K562 (cell line): Measurements from ENCODE around the gene MCM3. TPM values are rescaled to one million over a fixed set of nuclear protein-coding genes. Genes with fewer than 3 reads are reported as not detected.

Experiments
- ARID1B ChIP-seq: fragments of 450-650 bp; IDR thresholded peaks from 2 replicates; pipeline ENCODE4 v1.6.1; 2016; ENCODE audit warnings: antibody characterized with exemption, mild to moderate bottlenecking, inconsistent platforms
- CBX1 ChIP-seq: sonication (generic); IDR thresholded peaks from 2 replicates; pipeline ENCODE4 v1.6.1; 2016; ENCODE audit warnings: antibody characterized with exemption, low read depth, mild to moderate bottlenecking
- CC2D1A ChIP-seq: fragments of 450-650 bp; IDR thresholded peaks from 2 replicates; pipeline ENCODE4 v1.6.1; 2017; ENCODE audit warnings: mild to moderate bottlenecking
- CREM ChIP-seq: IDR thresholded peaks from 2 replicates; pipeline ENCODE4 v1.6.1; 2014; ENCODE audit warnings: antibody characterized with exemption, low read depth
- FOXK2 ChIP-seq, 2 experiments: fragments of 450-650 bp; IDR thresholded peaks in 1 of 2; conservative IDR thresholded peaks in 1 of 2; 2 replicates each; pipeline ENCODE4 v1.6.1; 2016; ENCODE audit warnings: low read depth in 2 of 2, mild to moderate bottlenecking in 1 of 2
- FOXO4 ChIP-seq: fragments of 450-650 bp; formaldehyde crosslinking; IDR thresholded peaks from 2 replicates; pipeline ENCODE4 v1.4.0; 2020; ENCODE audit warnings: mild to moderate bottlenecking, moderate library complexity
- HDAC3 ChIP-seq: fragments of 450-650 bp; IDR thresholded peaks from 2 replicates; pipeline ENCODE4 v1.6.1; 2018; ENCODE audit warnings: borderline replicate concordance, mild to moderate bottlenecking, moderate library complexity; ENCODE audit not compliant: partially characterized antibody
- HEY1 ChIP-seq: fragments of 250-450 bp; sonication (Bioruptor Pico); IDR thresholded peaks from 2 replicates; pipeline ENCODE4 v1.5.0; 2020; ENCODE audit warnings: mild to moderate bottlenecking, moderate library complexity, borderline replicate concordance
- HLTF ChIP-seq: fragments of 450-650 bp; IDR thresholded peaks from 2 replicates; pipeline ENCODE4 v1.6.1; 2016
- HMGN3 ChIP-seq: IDR thresholded peaks from 2 replicates; pipeline ENCODE4 v1.6.1; 2011; ENCODE audit warnings: borderline replicate concordance, low read depth, mild to moderate bottlenecking, mixed read lengths, low read length; ENCODE audit not compliant: insufficient read length; ENCODE audit errors: extremely low read depth
- MLLT1 ChIP-seq, 2 experiments: fragments of 450-650 bp; IDR thresholded peaks; 2 replicates each; pipeline ENCODE4 v1.6.1; 2016
- NCOA1 ChIP-seq: fragments of 450-650 bp; IDR thresholded peaks from 2 replicates; pipeline ENCODE4 v1.6.1; 2016; ENCODE audit warnings: low read depth
- NFE2 ChIP-seq: IDR thresholded peaks from 2 replicates; pipeline ENCODE4 v1.6.1; 2014; ENCODE audit warnings: antibody characterized with exemption, low read depth
- PHB2 ChIP-seq: fragments of 450-650 bp; IDR thresholded peaks from 2 replicates; pipeline ENCODE4 v1.6.1; 2017; ENCODE audit warnings: low read depth
- PHTF2 ChIP-seq: fragments of 250-450 bp; sonication (Bioruptor Pico); IDR thresholded peaks from 2 replicates; pipeline ENCODE4 v1.5.0; 2021; ENCODE audit warnings: mild to moderate bottlenecking
- RUNX1 ChIP-seq: sonication (generic); IDR thresholded peaks from 2 replicates; pipeline ENCODE4 v1.6.1; 2016; ENCODE audit warnings: antibody characterized with exemption, low read depth
- SMAD1 ChIP-seq: fragments of 150-350 bp; IDR thresholded peaks from 2 replicates; pipeline ENCODE4 v1.6.1; 2014; ENCODE audit warnings: low read length, low read depth; ENCODE audit not compliant: partially characterized antibody
- SMARCA4 ChIP-seq: fragments of 450-650 bp; IDR thresholded peaks from 2 replicates; pipeline ENCODE4 v1.6.1; 2016
- TEAD4 ChIP-seq, 2 experiments: sonication (generic) in 1 of 2; formaldehyde crosslinking in 1 of 2; IDR thresholded peaks; 2 replicates each; pipeline versions ENCODE4 v1.6.1 to v1.8.0; 2012 to 2022; ENCODE audit warnings: borderline replicate concordance in 1 of 2, inconsistent platforms in 1 of 2, low read length in 1 of 2, mild to moderate bottlenecking in 1 of 2, missing genetic modification reagents in 1 of 2
- TRIM24 ChIP-seq, 2 experiments: fragments of 450-650 bp; IDR thresholded peaks; 2 replicates each; pipeline ENCODE4 v1.6.1; 2016
- ZBTB7A ChIP-seq: IDR thresholded peaks from 2 replicates; pipeline ENCODE4 v1.6.1; 2011; ENCODE audit warnings: low read depth, mild to moderate bottlenecking, low read length, moderate library complexity, borderline replicate concordance; ENCODE audit not compliant: control insufficient read depth
- ZNF140 ChIP-seq: fragments of 250-450 bp; sonication (Bioruptor Pico); IDR thresholded peaks from 2 replicates; pipeline ENCODE4 v1.8.0; 2021; ENCODE audit warnings: moderate library complexity, mild to moderate bottlenecking, inconsistent platforms
- ZNF197 ChIP-seq: fragments of 200-800 bp; sonication (Bioruptor generic); IDR thresholded peaks from 2 replicates; pipeline ENCODE4 v1.6.1; 2016; ENCODE audit warnings: low read depth, missing genetic modification characterization, missing compliant biosample characterization
- ZNF212 ChIP-seq: fragments of 450-650 bp; formaldehyde crosslinking; IDR thresholded peaks from 2 replicates; pipeline ENCODE4 v1.4.0; 2020; ENCODE audit warnings: mild to moderate bottlenecking
- ZNF512 ChIP-seq: IDR thresholded peaks from 2 replicates; pipeline ENCODE4 v1.6.1; 2016; ENCODE audit warnings: missing genetic modification characterization, missing compliant biosample characterization
- ZNF586 ChIP-seq: fragments of 450-650 bp; formaldehyde crosslinking; conservative IDR thresholded peaks from 2 replicates; pipeline ENCODE4 v1.4.0; 2020; ENCODE audit warnings: mild to moderate bottlenecking, moderate library complexity
- ZNF696 ChIP-seq: fragments of 250-450 bp; sonication (Bioruptor Pico); conservative IDR thresholded peaks from 2 replicates; pipeline ENCODE4 v1.4.0; 2020; ENCODE audit warnings: mild to moderate bottlenecking, moderate library complexity
- polyA plus RNA-seq, 8 experiments: library from polyadenylated mRNA; depleted of rRNA in 4 of 8; stranded (reverse) in 5 of 8; unstranded in 3 of 8; fragments of >200 nt; fragmentation: Nextera tagmentation in 2 of 8; fragmentation: Illumina TruSeq in 1 of 8; extraction: Ambion mirVana in 2 of 8; extraction: Trizol in 1 of 8; gene quantifications; 2 replicates each; pipeline versions ENCODE4 v1.2.1 to v1.2.3, GENCODE V29; 2011 to 2014; ENCODE audit warnings: inconsistent platforms in 1 of 8, missing spikeins in 1 of 8
- total RNA-seq, 7 experiments: library from RNA; depleted of rRNA in 6 of 7; stranded (reverse); fragments of >200 nt in 6 of 7; fragmentation: Illumina TruSeq in 2 of 7; extraction: Trizol in 2 of 7; gene quantifications; 2 replicates each; pipeline versions ENCODE4 v1.2.1 to v1.2.3, GENCODE V29; 2011 to 2021; ENCODE audit warnings: low replicate concordance in 1 of 7

MCM3 gene
- total and polyA plus RNA-seq, 9 of the 15 experiments (the other 6 are each of a cell fraction or from before 2014, with no cell fraction given), result 76.1 to 270 (median 250) TPM

GRCh38 chr6:52301326-52301725 lies 16.8 kb upstream of the MCM3 start (continued):
- no peak for TF ChIP-seq PHTF2
- TF ChIP-seq CREM, result peak; percentile 58; the same call in 1 of the 2 replicates
- TF ChIP-seq ZNF140 (CRISPR knock-in tag), result no peak
- TF ChIP-seq RUNX1, result peak; percentile 84; the same call in 1 of the 2 replicates
- TF ChIP-seq SMARCA4, result peak; percentile 85
- no peak for TF ChIP-seq HEY1 (CRISPR knock-in tag)
- TF ChIP-seq FOXO4 (CRISPR knock-in tag), result no peak
- TF ChIP-seq SMAD1, result peak; percentile 41
- TF ChIP-seq NFE2, result 0 out of 2 replicates have a peak, but pooled peaks have one; percentile 34
- peak; percentile 75 for TF ChIP-seq PHB2
- peak; percentile 96 for TF ChIP-seq TEAD4 (IDR thresholded peaks at IDR 0.05; ENCODE audit: low read length)
- TF ChIP-seq TEAD4 (CRISPR knock-in tag; IDR thresholded peaks at IDR 0.05; ENCODE audit: borderline replicate concordance), result no peak
- TF ChIP-seq HDAC3, result peak; percentile 34
- peak; percentile 78; the same call in 1 of the 2 replicates for TF ChIP-seq CC2D1A
- peak; percentile 84 for TF ChIP-seq ZBTB7A
- TF ChIP-seq ARID1B, result peak; percentile 94
- TF ChIP-seq TRIM24 (IDR thresholded peaks at IDR 0.05), result peak; percentile 68 to 78
- TF ChIP-seq CBX1, result no peak
- 0 out of 2 replicates have a peak, but pooled peaks have one; percentile 33 for TF ChIP-seq ZNF197 (CRISPR knock-in tag)
- no peak for TF ChIP-seq ZNF212
- TF ChIP-seq FOXK2 (conservative IDR thresholded peaks at IDR 0.05 in 1 of 2, IDR thresholded peaks at IDR 0.05 in 1 of 2; ENCODE audit: low read depth in 2 of 2), result peak in 1 of 2 experiments; percentile 24; a peak in 1 of 4 replicates
- peak in 1 of 2 experiments; percentile 82; a peak in 2 of 4 replicates for TF ChIP-seq MLLT1 (IDR thresholded peaks at IDR 0.05)
- TF ChIP-seq NCOA1, result peak; percentile 38; the same call in 1 of the 2 replicates
- peak; percentile 45 for TF ChIP-seq HMGN3
- 0 out of 2 replicates have a peak, but pooled peaks have one; percentile 2 for TF ChIP-seq ZNF512
- no peak for TF ChIP-seq HLTF
- no peak for TF ChIP-seq ZNF696
- TF ChIP-seq ZNF586 (CRISPR knock-in tag), result no peak
